HG03025 (cell line): ENCODE measurements around the gene FBXO28.

Source experiments
- ATAC-seq: cut with Tn5 transposase; IDR thresholded peaks from one replicate; pipeline ENCODE4 v1.9.1; 2021; ENCODE audit warnings: mild to moderate bottlenecking, moderate library complexity; ENCODE audit not compliant: unreplicated experiment, low FRiP score

FBXO28 gene

GRCh38 chr1:224149709-224150108, 35.8 kb downstream of the FBXO28 start:
- no peak for ATAC-seq

GRCh38 chr1:224151117-224151516, 37.2 kb downstream of the FBXO28 start:
- no peak for ATAC-seq

GRCh38 chr1:224157316-224157715, 43.4 kb downstream of the FBXO28 start:
- no peak for ATAC-seq

- no peak for ATAC-seq
Observed at GRCh38 chr1:224159541-224159940, 45.6 kb downstream of the FBXO28 start.

- ATAC-seq = no peak
Observed at GRCh38 chr1:224160171-224160682, 46.3 kb downstream of the FBXO28 start.

GRCh38 chr1:224162768-224163167, 48.9 kb downstream of the FBXO28 start:
- no peak for ATAC-seq

GRCh38 chr1:224163311-224163710, 49.4 kb downstream of the FBXO28 start:
- ATAC-seq = no peak

GRCh38 chr1:224168859-224169380, 55.0 kb downstream of the FBXO28 start:
- ATAC-seq = peak; percentile 78

GRCh38 chr1:224169718-224170270, 55.9 kb downstream of the FBXO28 start:
- no peak for ATAC-seq

GRCh38 chr1:224170343-224170742, 56.4 kb downstream of the FBXO28 start:
- ATAC-seq = no peak

- no peak for ATAC-seq
Observed at GRCh38 chr1:224170748-224171478, 57.0 kb downstream of the FBXO28 start.

- ATAC-seq = no peak
Observed at GRCh38 chr1:224172229-224172628, 58.3 kb downstream of the FBXO28 start.

GRCh38 chr1:224173523-224173922, 59.6 kb downstream of the FBXO28 start:
- ATAC-seq = no peak

GRCh38 chr1:224175617-224176016, 61.7 kb downstream of the FBXO28 start:
- ATAC-seq = no peak

- ATAC-seq = no peak
Observed at GRCh38 chr1:224177356-224177999, 63.6 kb downstream of the FBXO28 start.

GRCh38 chr1:224178894-224179293, 65.0 kb downstream of the FBXO28 start:
- ATAC-seq = no peak

GRCh38 chr1:224180783-224181452, 67.0 kb downstream of the FBXO28 start:
- ATAC-seq = no peak

GRCh38 chr1:224181453-224181810, 67.5 kb downstream of the FBXO28 start:
- no peak for ATAC-seq

- peak; percentile 30 for ATAC-seq
Observed at GRCh38 chr1:224182057-224182865, 68.3 kb downstream of the FBXO28 start.
